ENCODE results near the gene FGFRL1.
A peak's percentile ranks its signal among the peaks of the same experiment; 100 is the strongest.

The FGFRL1 gene

GRCh38 chr4:1055721-1056590 lies 44.5 kb downstream of the FGFRL1 start:
- peak; percentile 69 for DNase-seq

- no peak for DNase-seq
These were observed 45.4 kb downstream of the FGFRL1 start for GRCh38 chr4:1056671-1057402.

- no peak for DNase-seq
These were observed 45.9 kb downstream of the FGFRL1 start for GRCh38 chr4:1057403-1057745.

GRCh38 chr4:1058198-1058996 lies 47.0 kb downstream of the FGFRL1 start:
- DNase-seq, result no peak

GRCh38 chr4:1058997-1059665 lies 47.7 kb downstream of the FGFRL1 start:
- DNase-seq, result no peak

- no peak for DNase-seq
These were observed 48.7 kb downstream of the FGFRL1 start for GRCh38 chr4:1060121-1060520.

GRCh38 chr4:1060621-1061020 lies 49.2 kb downstream of the FGFRL1 start:
- DNase-seq, result no peak

- DNase-seq, result no peak
These were observed 49.8 kb downstream of the FGFRL1 start for GRCh38 chr4:1061056-1061700.

- DNase-seq, result no peak
These were observed 50.3 kb downstream of the FGFRL1 start for GRCh38 chr4:1061760-1062159.

- DNase-seq, result no peak
These were observed 51.0 kb downstream of the FGFRL1 start for GRCh38 chr4:1062419-1062818.

GRCh38 chr4:1065732-1066131 lies 54.3 kb downstream of the FGFRL1 start:
- no peak for DNase-seq

GRCh38 chr4:1069394-1069793 lies 58.0 kb downstream of the FGFRL1 start:
- DNase-seq, result no peak

- peak; percentile 57 for DNase-seq
These were observed 61.5 kb downstream of the FGFRL1 start for GRCh38 chr4:1072830-1073446.

GRCh38 chr4:1074077-1074476 lies 62.7 kb downstream of the FGFRL1 start:
- DNase-seq, result no peak

GRCh38 chr4:1075225-1075624 lies 63.8 kb downstream of the FGFRL1 start:
- DNase-seq, result no peak

GRCh38 chr4:1075809-1076699 lies 64.6 kb downstream of the FGFRL1 start:
- no peak for DNase-seq
